ENCODE measurements around the gene ZNF521.

The ZNF521 gene

GRCh38 chr18:25295624-25296138, 56.3 kb downstream of the ZNF521 start:
- no peak for TF ChIP-seq FOXP2 (optimal IDR thresholded peaks at IDR 0.05; ENCODE audit: borderline replicate concordance, extremely low read depth, extremely low read length, insufficient read depth)
- TF ChIP-seq SIN3A (IDR thresholded peaks at IDR 0.05; ENCODE audit: borderline replicate concordance, insufficient read depth, low read length) = no peak

- no peak for TF ChIP-seq SIN3A (IDR thresholded peaks at IDR 0.05; ENCODE audit: borderline replicate concordance, insufficient read depth, low read length)
- TF ChIP-seq FOXP2 (optimal IDR thresholded peaks at IDR 0.05; ENCODE audit: borderline replicate concordance, extremely low read depth, extremely low read length, insufficient read depth) = no peak
- TF ChIP-seq TAF1 (IDR thresholded peaks at IDR 0.05; ENCODE audit: borderline replicate concordance, insufficient read depth, low read length) = no peak
Measured at GRCh38 chr18:25291150-25291549, 60.8 kb downstream of the ZNF521 start.

GRCh38 chr18:25289001-25289631, 62.9 kb downstream of the ZNF521 start:
- TF ChIP-seq SIN3A (IDR thresholded peaks at IDR 0.05; ENCODE audit: borderline replicate concordance, insufficient read depth, low read length) (no peak; the same call in 1 of the 2 replicates), POLR2AphosphoS5 (IDR thresholded peaks at IDR 0.05; ENCODE audit: low read depth, low read length) (peak; percentile 83), REST (IDR thresholded peaks at IDR 0.05; ENCODE audit: insufficient read depth in 1 of 2, low read depth in 2 of 2, low read length in 2 of 2) (no peak), TAF1 (IDR thresholded peaks at IDR 0.05; ENCODE audit: borderline replicate concordance, insufficient read depth, low read length) (peak; percentile 21; the same call in 1 of the 2 replicates), FOXP2 (optimal IDR thresholded peaks at IDR 0.05; ENCODE audit: borderline replicate concordance, extremely low read depth, extremely low read length, insufficient read depth) (peak; percentile 21)

GRCh38 chr18:25288340-25288938, 63.5 kb downstream of the ZNF521 start:
- TF ChIP-seq FOXP2 (optimal IDR thresholded peaks at IDR 0.05; ENCODE audit: borderline replicate concordance, extremely low read depth, extremely low read length, insufficient read depth) (no peak), SIN3A (IDR thresholded peaks at IDR 0.05; ENCODE audit: borderline replicate concordance, insufficient read depth, low read length) (no peak), REST (IDR thresholded peaks at IDR 0.05; ENCODE audit: insufficient read depth in 1 of 2, low read depth in 2 of 2, low read length in 2 of 2) (no peak), TAF1 (IDR thresholded peaks at IDR 0.05; ENCODE audit: borderline replicate concordance, insufficient read depth, low read length) (no peak), POLR2AphosphoS5 (IDR thresholded peaks at IDR 0.05; ENCODE audit: low read depth, low read length) (no peak)

- TF ChIP-seq SIN3A (IDR thresholded peaks at IDR 0.05; ENCODE audit: borderline replicate concordance, insufficient read depth, low read length) = no peak
- no peak for TF ChIP-seq TAF1 (IDR thresholded peaks at IDR 0.05; ENCODE audit: borderline replicate concordance, insufficient read depth, low read length)
- no peak for TF ChIP-seq REST (IDR thresholded peaks at IDR 0.05; ENCODE audit: insufficient read depth in 1 of 2, low read depth in 2 of 2, low read length in 2 of 2)
- TF ChIP-seq FOXP2 (optimal IDR thresholded peaks at IDR 0.05; ENCODE audit: borderline replicate concordance, extremely low read depth, extremely low read length, insufficient read depth) = no peak
- no peak; the same call in 1 of the 2 replicates for TF ChIP-seq POLR2AphosphoS5 (IDR thresholded peaks at IDR 0.05; ENCODE audit: low read depth, low read length)
Measured at GRCh38 chr18:25287106-25287505, 64.9 kb downstream of the ZNF521 start.

All from PFSK-1 (cell line).